HG03045 (cell line): ENCODE results near the gene ACSF2.

Experiments
- ATAC-seq: cut with Tn5 transposase; IDR thresholded peaks from one replicate; pipeline ENCODE4 v1.9.1; 2021; ENCODE audit warnings: mild to moderate bottlenecking, moderate library complexity; ENCODE audit not compliant: unreplicated experiment

ACSF2 gene

DNA sequence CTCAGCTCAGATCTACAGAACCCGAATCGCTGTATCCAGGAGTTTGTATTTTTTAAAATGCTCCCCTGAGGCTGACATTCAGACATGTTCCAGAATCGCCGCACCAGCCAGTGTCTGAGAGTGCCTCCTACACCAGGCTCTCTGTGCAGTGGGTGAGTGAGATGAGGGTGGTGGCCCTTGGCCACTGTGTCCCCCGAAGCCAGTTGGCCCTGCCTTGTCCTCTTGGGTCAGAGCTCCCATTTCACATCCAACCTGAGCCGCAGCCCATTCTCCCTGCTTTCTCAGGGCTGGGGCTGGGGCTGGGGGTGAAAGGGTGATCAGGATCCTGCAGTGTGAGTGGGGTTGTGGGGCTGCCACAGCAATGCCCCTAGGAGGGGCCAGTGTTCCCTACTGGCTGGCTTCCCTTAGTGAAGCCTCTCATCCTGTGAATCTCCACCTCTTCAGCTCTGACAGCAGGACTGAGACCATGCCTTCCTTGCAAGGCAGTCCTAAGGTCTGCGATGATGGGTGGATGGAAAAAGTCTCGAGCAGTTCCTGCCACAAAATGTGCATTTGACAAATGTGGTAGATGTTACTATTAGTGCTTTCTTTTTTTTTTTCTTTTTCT lies 69.3 kb downstream of the ACSF2 start:
- ATAC-seq: no peak

DNA sequence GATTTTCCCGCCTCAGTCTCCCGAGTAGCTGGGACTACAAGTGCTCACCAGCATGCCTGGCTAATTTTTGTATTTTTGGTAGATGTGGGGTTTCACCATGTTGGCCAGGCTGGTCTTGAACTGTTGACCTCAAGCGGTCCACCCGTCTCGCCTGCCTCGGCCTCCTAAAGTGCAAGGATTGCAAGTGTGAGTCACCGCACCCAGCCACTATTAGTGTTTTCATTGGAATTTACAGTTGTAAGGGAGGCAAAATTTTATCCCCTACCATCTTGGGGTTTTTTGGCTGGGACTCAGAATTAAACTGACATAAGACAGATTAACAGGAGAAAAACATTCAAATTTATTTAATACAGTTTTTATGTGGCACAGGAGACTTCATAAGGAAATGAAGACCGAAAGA lies 69.9 kb downstream of the ACSF2 start:
- ATAC-seq: no peak

DNA sequence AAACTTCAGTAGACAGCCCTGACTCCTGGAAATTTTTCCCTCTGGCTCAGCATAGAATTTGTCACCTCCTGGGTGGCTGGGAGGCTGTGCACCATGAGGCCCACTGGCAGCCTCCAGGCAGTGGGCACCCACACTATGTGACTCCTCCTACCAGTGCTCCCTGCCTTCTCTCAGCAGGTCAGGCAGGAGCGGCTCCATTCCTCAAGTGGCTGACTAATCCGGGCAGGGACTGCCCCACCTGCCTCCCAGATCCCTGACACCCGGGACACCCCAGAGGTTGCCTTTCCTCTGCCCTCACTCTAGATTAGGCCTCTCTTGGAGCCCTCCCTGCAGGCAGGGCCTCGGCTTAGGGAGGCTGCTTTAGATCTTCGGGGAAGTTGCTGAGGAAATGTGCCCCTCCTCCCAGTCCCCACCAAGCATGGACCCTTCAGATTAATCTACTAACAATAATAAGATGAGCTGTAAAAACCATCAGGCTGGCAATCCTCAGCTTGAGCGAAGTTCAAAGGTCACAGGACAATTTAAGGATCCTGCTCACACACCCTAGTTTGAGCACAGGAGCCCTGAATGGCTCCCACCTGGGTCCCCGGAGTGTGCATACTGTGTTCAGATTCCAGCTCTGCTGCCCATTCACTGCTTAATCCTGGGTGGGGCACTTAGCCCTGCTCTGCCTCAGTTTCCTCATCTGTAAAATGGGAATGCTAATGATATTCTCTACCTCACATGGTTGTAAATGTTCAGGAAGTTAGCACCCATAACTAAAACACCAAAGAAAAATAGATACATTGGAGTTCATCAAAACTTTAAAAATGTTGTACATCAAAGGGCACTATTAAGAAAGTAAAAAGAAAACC lies 72.2 kb downstream of the ACSF2 start:
- no peak for ATAC-seq

DNA sequence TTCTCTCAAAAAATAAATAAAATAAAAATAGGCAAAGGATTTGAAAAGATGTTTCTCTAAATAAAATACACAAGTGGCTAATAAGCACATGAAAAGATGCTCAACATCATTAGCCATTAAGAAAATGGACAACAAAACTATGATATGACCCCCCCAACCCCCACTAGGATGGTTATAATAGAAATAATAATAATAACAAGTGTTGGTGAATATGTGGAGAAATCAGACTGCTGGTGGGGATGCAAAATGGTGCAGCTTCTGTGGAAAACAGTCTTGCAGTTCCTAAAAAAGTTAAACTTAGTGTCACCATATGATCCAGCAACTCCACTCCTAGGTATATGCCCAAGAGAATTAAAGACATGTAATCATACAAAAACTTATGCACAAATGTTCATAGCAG lies 73.3 kb downstream of the ACSF2 start:
- ATAC-seq: no peak

DNA sequence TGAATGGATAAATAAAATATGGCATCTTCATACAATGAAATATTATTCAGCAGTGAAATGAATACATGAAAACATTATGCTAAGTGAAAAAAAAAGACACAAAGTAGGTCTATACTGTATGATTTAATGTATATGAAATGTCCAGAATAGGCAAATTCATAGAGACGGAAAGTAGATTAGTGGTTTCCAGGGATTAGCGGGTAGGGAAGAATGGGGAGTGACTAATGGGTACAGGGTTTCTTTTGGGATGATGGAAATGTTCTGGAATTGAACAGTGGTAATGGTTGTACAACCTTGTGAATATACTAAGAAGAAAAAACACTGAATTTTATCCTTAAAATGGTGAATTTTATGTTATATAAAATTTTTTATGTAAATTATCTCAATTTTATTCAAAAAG lies 73.7 kb downstream of the ACSF2 start:
- ATAC-seq: no peak

DNA sequence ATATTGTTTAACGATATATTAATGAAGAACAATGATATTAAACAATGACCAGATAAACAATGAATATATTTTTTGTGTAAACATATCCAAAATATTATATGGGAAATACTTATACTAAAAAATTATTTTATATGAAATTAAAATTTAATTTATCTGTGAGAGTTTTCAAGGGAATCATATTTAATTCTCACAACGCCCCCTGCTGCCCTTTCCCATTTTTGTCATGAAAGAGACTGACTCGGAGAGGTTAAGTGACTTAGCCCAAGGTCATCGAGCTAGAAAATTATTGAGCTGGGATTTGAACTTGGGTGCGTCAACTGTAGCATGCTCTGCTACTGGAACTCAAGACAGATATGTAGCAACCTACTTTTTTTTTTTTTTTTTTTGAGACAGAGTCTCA lies 75.0 kb downstream of the ACSF2 start:
- ATAC-seq: no peak

DNA sequence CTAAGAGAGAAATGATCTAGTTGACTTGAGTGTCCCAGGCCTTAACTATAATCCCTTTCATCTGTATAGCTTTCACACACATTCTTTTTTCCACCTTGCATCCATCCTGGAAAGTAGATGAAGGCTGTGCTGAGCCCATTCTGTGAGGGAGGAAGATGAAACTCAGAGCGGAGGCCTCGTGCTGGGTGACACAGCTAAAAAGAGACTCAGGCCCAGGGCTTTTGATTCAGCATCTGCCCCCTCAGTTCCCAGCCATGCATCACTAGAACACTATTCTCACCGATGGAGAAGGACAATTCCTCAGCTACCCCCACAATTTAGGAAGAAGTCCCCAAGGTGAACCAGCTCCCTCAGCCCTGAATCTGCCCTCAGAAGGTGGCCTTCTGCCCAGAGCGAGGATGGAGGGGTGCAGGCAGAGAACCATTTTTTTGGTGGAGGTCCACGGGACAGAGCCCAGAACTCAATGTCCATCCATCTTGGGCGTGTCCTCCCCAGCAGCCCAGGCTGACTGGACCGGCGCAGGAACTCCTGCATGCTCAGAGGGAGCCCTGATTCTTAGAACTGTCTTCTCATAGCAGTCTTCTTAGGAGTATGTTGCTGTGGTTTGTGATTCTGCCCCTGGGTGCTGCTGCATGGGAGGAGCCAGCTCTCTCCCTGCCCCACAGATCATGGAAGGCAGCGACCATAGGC lies 76.4 kb downstream of the ACSF2 start:
- ATAC-seq: no peak

DNA sequence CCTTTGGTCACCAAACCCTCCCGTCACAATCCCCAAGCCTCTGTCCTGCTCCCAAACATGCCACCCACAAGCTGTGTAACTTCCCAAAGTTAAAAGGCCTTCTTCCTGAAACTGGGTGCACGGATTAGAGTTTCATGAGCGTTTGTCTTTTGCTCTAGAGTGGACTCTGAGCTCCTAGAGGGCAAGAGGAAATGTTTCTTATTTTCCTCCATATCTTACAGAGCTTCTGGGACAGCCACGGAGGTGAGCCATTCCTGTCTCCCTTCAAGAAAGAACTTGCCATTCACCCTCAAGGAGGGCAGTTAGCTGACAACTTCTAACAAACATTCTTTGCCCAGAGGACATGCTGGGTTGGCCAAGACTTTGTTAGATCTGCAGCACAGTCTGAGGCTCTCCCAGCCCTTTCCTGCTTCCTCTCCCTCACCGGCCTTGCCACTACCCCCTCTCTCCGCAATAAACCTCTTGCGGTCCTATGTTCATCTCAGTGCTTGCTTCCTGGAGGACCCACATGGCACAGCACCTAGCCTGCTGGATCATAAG lies 79.6 kb downstream of the ACSF2 start:
- ATAC-seq: no peak

DNA sequence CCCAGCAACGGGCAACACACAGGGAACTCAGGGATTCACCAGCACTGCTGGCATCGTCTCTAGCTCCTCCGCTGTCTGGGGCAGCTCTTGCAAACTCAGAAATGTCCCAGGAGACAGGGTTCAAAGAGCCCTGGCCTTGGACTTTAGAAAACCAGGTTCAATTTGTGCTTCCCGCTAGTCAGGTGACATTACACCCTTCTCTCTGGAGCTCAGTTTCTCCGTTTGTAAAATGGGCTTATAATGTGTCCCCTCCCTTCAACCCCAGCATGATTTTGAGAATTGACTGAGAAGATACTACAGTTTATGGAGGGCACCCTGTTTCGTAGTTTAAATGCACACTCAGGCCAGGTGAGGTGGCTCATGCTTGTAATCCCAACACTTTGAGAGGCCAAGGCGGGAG lies 80.3 kb downstream of the ACSF2 start:
- ATAC-seq: no peak

DNA sequence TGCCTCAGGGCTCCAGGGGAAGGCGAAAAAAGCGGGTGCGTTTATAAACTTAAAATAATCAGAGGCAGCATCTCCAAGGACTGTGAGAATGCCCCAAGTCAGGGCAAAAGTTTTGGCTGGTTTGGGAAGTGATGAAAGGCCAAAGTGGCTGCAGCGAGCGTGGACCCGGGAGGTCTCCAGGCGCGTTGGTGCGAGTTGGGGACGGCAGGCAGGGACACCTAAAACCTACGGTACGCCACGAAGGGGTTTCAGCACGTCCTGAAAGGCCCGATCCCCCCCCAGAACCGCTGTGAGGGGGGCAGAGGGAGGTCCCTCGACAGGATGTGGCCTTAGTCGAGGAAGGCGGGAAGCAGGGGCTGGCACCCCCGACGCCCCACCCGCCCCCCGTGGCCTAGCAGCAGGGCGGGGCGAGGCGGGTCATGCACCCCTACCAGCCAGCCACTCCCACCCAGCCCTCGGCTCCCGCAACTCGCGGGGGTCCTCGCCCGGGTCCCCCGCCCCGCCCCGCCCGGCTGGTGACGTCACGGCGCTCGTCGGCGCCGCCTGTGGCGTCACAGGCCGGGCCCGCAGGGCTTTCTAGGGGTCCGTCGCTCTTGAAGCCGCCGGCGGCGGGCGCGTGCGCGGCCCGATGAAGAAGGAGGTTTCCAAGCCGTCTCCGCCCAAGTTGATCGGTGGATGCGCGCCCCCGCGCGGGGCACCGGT lies 82.0 kb downstream of the ACSF2 start, which contains the start of gene MYCBPAP:
TSS of gene MYCBPAP (plus strand) at position 569 of the 702 bp plus-strand sequence. CDS start 236 bp downstream, outside the sequence.
- no peak for ATAC-seq

DNA sequence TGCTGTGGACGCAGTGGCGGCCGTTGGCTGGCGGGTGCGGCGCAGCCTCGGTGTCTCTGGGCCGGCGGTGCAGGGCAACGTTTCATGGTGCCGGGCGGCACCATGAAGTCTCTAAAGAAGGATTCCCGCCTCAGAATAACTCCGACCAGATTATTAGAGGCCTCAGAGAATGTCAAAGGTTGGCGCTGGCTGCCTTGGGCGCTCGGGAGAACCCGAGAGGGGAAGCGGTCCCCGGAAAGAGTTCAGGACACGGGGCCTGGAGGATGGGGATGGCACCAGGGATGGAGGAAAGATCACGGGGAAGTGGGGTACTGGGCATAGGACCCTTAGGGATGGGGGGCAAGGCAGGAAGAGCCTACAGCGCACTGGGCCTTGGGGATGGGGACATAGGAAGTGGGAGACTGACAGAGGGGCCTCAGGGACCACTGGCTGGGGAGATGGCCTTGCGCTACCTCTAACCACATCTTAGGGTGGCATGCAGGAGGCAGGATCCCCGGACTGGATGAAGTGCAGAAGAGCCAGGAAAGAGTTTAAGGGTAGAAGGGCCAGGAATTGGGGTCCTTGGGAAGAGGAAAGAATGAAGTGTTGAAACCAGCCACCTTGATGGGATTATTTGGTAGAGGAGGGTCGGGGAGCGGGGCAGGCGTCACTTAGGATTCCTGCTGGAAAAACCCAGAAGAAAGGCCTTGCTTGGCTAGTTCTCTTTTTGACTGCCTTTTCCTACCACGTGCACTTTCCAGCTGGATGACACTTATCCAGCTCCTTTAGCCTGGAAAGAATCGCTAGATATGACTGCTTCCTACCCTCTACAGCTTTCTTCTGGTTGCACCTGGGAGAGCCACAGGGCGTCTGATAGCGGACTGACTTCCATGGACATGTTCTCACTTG lies 82.8 kb downstream of the ACSF2 start:
- ATAC-seq: no peak

DNA sequence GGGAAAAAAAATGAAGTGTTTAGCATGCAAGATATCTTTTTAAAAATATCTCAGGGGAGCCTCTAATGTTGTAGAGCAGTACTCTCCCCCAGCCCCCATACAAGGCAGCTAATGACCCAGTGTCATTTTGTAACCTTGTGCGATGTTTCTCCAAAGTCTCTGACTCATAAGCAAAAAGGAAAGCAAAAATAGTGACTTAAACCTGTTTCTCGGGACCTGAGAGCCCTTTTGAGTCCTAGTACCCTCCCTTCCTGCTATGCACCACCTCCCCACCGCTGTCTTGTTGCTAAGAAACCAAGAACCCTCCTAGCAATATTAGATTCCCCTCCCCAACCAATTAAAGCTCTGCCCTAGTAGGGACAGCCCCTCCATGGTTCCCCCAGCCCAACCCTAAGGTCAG lies 85.0 kb downstream of the ACSF2 start:
- ATAC-seq: peak; percentile 69

DNA sequence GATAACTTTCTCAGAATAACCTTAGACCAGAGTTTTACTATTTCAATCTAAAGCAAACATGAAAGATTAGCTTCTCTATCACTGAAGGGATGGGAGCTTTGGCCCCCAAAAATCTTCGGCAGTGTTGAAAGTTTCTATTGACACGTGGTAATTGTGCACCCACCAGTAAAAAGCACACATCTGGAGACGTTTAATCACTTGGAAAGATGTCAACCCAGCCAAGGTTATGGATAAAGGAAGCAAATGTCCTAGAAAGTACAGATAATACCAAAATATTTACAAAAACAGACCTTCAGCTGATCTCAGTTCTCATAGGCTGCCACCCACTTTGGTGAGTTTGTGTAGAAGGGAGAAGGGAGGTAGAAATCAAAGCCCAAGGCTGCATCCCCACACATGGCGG lies 87.5 kb downstream of the ACSF2 start:
- ATAC-seq: no peak

DNA sequence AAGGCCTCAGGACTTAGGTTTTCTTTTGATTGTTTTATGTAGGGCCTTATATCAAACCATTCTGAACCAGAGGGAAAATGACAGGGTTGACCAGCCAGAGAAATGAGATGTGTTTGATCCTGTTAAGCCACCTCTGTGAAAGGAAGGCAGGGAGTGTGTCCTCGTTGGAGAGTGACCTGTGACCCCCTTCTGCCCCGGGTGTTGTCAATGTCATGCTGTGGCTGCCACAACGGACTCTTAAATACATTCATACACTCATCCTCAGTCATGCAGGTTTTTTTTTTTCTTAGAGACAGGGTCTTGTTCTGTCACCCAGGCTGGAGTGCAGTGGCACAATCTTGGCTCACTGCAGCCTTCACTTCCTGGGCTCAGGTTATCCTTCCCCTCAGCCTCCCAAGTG lies 88.4 kb downstream of the ACSF2 start:
- no peak for ATAC-seq

DNA sequence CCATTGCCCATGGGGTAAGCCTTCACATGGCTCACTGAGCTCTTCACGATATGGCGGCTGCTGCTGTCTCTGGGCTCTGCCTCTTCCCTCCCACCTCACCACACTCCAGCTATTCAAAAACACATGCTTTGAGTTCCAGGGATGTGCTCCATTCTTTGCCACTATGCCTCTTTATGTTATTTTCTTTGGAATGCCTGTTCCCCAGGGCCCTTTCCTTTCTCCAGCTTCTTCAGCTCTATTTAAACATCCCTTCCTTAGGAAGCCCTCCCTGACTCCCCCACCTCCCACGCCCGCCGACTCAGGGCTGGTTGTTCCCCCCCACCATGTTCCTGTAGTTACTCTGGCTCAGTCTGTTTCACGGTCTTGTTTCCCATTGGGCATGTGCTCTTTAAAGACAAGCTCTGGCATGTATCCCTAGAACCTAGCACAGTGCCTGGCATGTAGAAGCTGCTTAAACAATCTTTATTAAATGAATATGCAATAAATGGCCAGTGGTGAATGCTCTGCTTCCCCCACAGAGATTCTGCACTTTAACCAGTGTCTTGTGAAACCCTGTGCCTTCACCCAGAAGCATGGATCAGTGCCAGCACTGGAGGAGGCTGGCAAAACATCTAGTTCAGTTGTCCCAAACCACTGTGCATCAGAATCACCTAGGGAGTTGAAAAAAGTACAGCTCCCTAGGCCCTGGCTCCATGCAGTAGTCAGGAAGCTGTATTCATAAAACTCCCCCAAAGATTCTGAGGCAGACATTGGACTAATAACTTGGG lies 89.1 kb downstream of the ACSF2 start:
- no peak for ATAC-seq

DNA sequence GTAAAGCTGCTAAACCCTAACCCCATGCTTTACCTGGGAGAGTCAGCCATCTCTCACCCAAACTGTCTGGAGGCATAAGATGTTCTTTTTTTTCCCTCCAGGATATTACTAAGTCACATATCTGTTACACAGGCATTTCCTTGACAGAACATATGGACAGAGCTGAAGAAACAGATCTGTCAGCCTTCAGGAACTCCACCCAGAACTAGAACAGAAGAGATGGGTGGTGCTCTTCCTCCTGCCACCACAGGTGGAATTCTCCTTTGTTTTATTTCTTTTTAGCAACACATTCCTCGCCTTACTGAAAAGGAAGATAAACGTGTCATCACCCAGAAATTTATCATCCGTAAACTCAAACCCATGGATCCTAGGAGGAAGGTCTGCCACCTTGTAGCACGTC lies 91.0 kb downstream of the ACSF2 start:
- ATAC-seq: no peak

DNA sequence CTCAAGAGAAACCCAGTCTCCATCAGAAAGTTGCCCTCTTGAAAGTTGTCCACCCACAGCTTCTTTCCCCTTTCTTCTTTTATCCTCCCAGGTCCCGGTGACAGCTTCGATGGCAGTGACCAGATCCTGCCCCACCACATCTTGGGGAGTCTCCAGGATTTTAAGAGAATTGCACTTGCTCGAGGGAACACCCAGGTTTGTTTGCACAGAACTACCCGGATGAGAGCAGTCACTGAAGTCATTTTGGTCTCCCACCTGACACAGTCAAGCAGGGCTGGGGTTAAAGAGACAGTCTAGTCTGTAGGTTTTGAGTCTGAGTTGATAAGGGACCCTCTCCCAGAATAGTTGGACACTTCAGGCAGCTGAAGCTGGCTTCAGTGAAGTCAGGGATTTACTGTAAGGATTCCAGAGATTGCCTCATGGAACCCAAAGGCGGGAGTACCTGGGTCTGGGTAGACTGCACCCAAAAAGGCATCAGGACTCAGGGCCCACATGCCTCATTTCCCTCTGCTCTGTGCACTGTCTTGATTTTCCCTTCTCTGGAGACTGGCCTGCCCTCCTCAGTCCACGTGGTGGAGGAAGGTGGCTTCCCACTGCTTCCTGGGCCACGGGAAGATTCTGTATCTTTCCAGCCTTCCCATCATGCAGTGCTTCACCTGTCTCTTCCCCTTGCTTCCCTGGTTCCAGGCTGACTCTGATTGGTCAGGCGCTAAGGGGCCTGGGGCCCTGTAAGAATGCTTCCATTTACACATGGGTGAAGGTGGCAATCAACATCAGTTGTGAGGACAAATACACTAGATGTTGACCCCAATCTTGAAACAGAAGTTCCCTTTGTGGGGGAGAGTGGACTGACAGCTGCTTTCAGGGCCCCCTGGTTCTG lies 91.7 kb downstream of the ACSF2 start:
- no peak for ATAC-seq

DNA sequence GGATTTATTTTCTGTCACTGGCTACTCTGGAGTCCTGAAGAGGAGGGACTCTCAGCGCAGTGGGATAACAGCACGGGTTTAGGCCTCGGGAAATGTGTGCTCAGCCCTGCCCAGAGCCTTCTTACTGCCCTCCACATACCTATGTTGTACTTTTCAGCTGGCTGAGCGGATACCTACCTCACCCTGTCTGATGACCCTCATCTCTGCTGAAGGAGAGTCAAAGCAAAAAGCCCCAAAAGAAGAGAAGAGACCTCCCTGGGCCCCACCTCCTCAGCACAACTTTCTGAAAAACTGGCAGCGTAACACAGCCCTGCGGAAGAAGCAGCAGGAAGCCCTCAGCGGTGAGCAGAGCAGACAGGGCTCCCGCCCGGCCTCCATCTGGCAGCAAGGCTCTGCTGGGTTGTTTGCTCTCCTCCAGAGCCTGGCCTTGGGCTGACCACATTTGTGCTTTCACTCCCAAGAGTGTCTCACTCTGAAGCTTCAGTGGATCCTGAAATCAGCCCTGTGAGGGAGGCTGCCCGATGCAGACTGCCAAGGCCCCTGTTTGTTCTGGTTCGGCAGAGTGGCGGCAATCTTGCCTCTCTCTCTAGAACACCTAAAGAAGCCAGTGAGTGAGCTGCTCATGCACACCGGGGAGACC lies 92.5 kb downstream of the ACSF2 start:
- no peak for ATAC-seq
